Posterior vena cava (tissue), 2 donors: ENCODE measurements around the gene L2HGDH. TPM values are rescaled to one million over a fixed set of nuclear protein-coding genes. Genes with fewer than 3 reads are reported as not detected.
"Not testable (repeated sequence)": the region's sequence is repeated elsewhere in the genome, so short reads cannot be mapped to it uniquely, and the experiment has no call there.

ENCODE experiments used
- DNase-seq: peaks from one replicate; pipeline ENCODE4 v3.0.0-alpha.2; 2020; ENCODE audit warnings: low spot score
- intact Hi-C, 2 donors: fragments of 100-400 bp; cut with DNase I; formaldehyde crosslinking; loops; one replicate each; pipeline versions ENCODE4 v1.14.1 to v1.14.2; 2022 to 2023
- total RNA-seq, 2 donors: library from RNA; stranded (reverse); fragmentation: NEBNext Ultra II Directional; extraction: Animal tissue kit (Norgen Biotek cat#: 25700); gene quantifications; one replicate each; pipeline ENCODE4 v1.2.1, GENCODE V29; 2021
- donor health status: DM: yes; HTN: yes; CAD: no.
- donor health status: DM: yes; HTN: yes; CAD: no.

Gene L2HGDH
- total RNA-seq, 2 donors from 2014 or later, result 3.3 to 3.6 TPM

DNA sequence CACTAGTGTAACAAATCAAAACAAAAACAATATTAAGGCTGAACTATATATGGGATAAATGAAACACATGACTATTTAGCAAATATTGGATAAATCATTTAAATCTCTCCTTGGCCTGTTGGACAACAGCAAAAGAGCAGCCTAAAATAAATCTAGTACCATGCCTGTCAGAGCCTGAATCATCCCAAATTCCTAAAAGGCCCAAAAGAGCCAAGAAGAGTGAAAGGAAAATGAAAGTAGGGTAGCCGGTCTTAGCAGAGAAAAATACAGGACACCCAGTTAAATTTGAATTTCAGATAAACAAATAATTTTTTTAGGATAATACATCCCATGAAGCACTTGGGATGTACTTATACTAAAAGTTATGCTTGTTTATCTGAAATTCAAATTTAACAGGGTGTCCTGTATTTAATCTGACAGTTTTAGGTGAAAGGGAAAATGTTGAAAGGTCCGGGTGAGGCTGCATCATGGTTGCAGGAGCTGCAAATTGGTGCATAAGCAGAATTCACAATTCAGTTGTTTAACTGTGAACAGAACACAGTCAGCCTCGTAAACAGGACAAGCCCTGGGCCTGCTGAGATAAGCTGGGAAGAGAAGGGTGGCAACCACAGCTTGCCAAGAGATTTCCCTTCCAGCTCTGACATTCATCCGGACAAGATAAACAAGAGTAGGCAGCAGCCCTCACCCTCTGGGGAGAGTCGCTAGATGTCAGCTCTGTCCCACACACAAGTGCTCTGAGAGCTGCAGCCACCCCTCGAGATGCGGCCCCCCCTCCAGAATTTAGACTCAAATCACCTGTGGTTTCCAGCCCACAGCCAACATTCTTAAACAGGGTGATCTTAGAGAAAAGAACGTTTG, 30.4 kb upstream of the L2HGDH start:
- intact Hi-C loops, result loop anchor here in 1 of 2 donors (10.0 kb wide), 1 partner anchor 52 kb away; the partner anchor contains the start of gene CDKL1
- DNase-seq, result no peak

DNA sequence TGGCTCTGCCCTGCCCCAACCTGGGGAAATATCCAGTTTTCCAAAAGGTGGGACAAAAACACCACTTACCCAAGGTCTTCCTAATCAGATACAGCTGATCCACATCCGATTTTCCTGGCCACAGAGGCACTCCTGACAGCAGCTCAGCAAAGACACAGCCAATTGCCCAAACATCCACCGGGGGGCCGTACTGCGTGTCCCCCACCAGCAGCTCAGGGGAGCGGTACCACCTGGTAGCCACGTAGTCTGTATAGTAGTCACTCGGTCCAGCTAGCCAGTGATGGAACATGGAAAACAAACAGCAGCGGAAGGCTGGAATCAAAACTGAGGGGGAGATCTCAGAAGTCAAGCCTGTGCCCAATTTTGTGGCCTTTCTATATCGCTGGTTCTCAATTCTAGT, 28.9 kb upstream of the L2HGDH start:
- DNase-seq, result no peak
- intact Hi-C loops, result loop anchor here in 1 of 2 donors (10.0 kb wide), 1 partner anchor 54 kb away; the partner anchor contains the start of gene CDKL1

DNA sequence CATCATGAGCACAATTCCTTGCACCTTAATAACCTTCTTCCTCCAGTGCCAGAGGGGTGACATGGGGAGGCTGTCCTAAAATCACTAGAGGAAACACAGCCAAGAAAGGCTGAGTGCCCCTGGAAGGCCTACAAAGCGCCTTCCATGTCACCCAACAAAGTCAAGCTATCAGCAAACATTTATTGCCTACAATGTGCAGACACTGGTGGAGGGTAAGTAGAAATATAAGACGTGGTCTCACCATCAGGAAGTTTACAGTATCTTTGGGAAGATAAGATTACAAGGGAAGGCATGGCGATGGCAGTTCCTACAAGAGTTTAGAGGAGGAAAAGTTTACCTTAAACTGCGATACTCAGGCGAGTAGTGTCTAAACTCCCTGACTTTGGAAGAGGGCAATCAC, 28.0 kb upstream of the L2HGDH start:
- DNase-seq, result no peak
- intact Hi-C loops, result loop anchor here in 1 of 2 donors (10.0 kb wide), 1 partner anchor 55 kb away; the partner anchor contains the start of gene CDKL1

DNA sequence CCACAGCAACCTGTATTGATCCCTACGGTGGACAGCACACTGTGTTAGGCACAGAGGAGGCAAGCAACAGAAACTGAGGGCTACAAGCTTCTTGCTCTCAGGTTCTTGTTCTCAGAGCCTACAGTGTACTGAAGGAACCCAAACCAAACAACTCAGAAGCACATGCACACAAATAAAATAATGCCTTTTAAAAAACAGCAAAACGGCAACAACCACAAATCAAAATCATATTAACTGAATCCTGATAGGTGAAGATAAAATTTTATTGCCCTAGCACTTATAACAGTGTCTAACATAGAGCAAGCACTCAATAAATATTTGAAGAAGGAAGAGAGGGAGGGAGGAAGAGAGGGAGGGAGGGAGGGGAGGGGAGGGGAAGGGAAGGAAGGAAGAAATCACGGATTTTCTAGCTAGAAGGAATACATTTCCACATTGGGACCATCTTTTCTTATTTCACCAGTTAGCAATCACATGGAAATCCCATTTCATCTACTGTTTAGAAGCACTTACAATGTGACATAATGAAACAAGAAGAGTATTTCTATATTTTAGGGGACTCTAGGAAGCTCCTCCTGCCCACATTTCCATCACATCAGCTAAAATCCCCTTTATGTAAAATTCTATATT, 27.3 kb upstream of the L2HGDH start:
- intact Hi-C loops, result loop anchor here in 1 of 2 donors (10.0 kb wide), 1 partner anchor 56 kb away; the partner anchor contains the start of gene CDKL1
- DNase-seq, result no peak

DNA sequence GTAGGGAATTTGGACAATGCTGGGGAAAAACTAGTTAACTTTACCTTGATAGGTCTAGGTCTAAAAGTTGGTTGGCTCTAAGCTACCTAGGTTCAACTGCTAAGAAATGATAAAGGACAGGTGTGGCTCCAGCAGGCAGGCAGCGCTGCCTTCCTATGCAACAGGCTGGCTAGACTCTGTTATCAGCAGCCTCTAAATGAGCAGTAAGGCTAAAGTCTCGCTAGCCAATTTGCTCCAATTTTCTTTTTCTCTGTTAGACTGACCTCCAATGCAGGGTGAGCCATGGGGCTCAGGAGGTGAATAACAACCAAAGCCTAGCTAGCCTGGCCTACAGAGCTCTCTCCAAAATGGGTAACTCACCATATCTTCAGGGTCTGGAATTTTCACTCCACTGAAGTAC, 26.6 kb upstream of the L2HGDH start:
- intact Hi-C loops, result loop anchor here in 1 of 2 donors (10.0 kb wide), 1 partner anchor 56 kb away; the partner anchor contains the start of gene CDKL1
- no peak for DNase-seq

DNA sequence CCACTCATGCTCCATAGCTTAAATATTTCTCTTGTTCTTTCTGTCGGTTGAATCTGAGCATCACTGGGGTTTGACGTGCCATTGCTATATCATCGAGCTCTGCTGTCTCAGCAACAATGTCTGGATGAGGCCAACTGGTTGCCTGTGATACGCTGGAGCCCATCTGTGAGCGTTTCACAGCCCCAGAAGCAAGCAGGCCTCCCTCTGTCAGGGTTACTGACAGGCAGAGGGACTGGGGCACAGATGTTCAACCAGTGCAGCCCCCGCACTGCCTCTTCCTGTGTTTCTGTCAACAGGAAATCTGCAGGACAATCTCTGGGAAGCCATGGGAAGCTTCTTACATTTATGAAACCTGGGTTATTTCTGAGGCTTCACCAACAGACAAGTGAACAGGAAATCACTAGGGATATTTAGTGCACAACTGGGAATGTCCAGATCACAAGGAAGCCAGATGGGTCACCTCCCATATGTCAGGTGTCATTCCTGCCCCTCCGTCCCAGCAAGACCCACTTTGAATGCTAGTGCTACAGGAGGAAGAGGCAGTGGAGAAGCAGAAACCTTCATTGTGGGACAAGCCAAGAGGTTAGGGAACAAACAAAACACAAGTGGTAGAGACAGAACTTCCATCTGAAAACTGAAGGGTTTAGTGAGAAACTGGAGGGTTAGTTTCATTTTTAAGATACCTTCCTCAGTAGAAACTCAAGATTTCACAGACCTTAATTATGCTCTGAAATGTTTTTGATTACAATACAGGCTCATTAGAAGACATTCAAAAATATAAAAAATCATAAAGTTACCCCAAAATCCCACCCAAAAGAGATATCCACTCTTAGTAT, 24.2 kb upstream of the L2HGDH start:
- DNase-seq, result no peak
- intact Hi-C loops, result loop anchor here in 1 of 2 donors (10.0 kb wide), 1 partner anchor 59 kb away; the partner anchor contains the start of gene CDKL1

DNA sequence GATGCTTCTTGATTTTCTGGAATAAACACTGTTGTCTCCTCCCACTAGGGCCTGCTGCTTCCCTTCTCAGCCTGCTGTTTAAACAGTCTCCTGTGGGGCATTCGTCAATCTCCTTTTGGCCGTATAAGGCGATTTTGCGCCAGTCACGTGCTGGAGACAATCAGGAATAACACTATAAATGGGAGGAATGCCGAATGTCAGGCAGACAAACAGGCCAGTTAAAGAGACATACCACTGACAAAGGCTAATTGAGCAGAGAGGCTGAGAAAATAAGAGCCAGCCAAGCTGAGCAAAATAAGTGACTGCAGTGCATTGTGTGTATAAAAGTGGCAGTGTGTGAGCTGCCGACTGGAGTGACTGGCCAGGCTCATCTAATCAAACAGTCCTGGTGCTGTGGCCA, 23.4 kb upstream of the L2HGDH start:
- intact Hi-C loops, result loop anchor here in 1 of 2 donors (10.0 kb wide), 1 partner anchor 59 kb away; the partner anchor contains the start of gene CDKL1
- DNase-seq, result peak; percentile 88

DNA sequence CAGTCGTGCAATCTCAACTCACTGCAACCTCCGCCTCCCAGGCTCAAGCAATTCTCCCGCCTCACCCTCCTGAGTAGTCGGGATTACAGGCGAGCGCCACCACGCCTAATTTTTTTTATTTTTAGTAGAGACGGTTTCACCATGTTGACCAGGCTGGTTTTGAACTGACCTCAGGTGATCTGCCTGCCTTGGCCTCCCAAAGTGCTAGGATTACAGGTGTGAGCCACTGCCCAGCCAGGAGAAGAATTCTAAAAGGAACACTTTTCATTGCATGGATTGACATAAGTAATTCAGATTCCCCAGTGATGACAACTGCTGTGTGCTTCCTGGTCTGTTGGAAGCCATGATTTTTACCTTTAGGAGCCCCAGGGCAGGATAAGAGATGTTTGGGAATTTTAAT, 22.2 kb upstream of the L2HGDH start:
- no peak for DNase-seq
- intact Hi-C loops, result loop anchor here in 1 of 2 donors (10.0 kb wide), 1 partner anchor 61 kb away; the partner anchor contains the start of gene CDKL1

DNA sequence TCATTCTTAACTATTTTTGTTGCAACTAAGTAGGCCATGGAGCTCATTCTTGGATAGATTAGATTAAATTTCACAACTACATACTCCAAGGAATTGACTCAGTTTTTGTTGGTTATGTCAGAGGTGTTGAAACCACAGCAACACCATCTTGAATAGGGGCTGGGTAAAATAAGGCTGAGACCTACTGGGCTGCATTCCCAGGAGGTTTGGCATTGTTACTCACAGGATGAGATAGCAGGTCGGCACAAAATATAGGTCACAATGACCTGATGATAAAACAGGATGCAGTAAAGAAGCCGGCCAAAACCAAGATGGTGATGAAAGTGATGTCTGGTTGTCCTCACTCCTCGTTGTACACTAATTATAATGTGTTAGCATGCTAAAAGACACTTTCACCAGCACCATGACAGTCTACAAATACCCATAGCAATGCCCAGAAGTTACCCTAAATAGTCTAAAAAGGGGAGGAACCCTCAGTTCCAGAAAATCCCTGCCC, 21.0 kb upstream of the L2HGDH start:
- no peak for DNase-seq
- intact Hi-C loops, result loop anchor here in 1 of 2 donors (10.0 kb wide), 1 partner anchor 62 kb away; the partner anchor contains the start of gene CDKL1

DNA sequence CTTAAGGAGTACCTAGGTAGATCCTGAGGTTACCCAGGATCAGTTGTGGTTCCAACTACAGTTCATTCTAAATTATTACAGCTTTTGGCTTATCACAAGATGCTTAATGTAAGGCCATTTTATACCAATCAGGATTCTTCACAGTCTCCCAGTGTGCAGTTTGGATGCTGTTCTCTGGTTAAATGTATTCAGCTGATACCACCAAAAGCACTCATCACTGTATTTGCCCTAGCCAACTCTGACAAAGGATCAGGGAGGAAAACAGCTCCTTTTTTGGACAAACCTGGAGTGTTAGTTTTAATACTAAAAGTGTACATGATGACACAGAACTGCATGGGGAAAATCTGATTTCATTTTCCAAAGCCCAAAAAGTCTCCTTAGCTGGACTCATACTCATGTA, 19.6 kb upstream of the L2HGDH start:
- intact Hi-C loops, result loop anchor here in 1 of 2 donors (10.0 kb wide), 1 partner anchor 63 kb away; the partner anchor contains the start of gene CDKL1
- DNase-seq, result no peak

DNA sequence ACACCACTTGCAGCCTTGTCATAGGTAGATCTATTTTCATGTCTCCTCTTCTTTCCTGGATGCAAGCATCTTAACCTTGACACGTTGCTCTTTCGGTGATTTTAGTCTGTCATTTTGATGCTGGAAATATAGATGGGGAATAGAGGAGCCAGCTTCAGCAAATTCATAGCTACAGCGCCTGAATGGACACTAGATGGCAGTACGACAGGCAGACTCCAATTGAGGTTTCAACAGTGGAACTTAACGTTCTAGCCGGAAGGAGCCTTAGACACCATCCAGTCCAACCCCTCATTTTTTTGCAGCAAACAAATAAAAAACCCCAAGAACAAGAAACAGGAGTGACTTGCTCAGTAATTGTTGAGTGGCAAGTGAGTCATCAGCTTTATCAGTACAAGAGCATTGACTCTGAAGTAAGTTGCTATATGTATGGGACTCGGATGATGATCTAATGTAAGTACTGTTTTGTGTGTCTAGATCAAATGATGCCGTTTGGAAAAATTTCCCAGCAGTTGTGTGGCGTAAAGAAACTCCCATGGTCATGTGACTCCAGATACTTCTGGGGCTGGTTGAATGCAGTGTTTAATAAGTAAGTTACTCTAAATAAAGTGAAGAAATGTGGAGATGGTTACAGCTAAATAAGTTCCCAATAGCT, 9.1 kb upstream of the L2HGDH start:
- intact Hi-C loops, result loop anchor here in 1 of 2 donors (5.0 kb wide), 1 partner anchor 211 kb away; the partner anchor contains the start of gene MAP4K5
- DNase-seq, result no peak

DNA sequence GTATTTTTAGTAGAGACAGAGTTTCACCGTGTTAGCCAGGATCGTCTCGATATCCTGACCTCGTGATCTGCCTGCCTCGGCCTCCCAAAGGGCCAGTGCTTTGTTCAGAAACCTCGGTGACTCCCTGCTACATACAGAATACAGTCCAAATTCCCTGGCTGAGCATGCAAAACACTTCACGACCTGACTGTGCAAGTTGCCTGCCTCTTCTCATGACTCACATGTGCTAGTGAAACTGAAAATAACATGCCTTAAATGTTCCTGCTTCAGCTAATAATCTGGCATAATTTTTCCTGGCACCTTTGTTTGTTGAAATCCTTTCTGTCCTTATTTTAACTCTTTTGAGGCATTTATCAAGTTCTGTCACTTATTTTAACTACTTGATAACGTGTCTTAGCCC, 8.3 kb upstream of the L2HGDH start:
- intact Hi-C loops, result loop anchor here in 1 of 2 donors (5.0 kb wide), 1 partner anchor 212 kb away; the partner anchor contains the start of gene MAP4K5

DNA sequence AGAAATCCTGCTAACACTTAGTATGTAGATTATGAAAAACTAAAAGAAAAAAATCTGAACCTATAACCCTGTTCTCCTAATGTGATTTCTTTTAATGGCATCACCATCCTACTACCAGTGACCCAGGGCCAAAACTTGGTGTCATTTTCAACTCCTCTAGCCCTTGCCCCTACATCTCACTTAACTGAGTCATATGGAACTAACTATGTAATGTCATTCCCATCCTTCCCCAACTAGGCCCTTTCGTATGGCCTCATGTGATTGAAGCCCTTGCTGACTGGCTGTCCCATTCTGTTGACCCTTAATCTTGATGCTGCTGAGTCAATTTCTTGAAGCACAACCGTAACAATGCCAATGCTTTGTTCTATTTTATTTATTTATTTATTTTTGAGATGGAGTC, 7.7 kb upstream of the L2HGDH start:
- intact Hi-C loops, result loop anchor here (5.0 kb wide), 1 partner anchor 213 kb away; the partner anchor contains the start of gene MAP4K5 (in 2 of the 2)
- no peak for DNase-seq

More for the DNA sequence above, 8.3 kb upstream of the L2HGDH start:
- no peak for DNase-seq

DNA sequence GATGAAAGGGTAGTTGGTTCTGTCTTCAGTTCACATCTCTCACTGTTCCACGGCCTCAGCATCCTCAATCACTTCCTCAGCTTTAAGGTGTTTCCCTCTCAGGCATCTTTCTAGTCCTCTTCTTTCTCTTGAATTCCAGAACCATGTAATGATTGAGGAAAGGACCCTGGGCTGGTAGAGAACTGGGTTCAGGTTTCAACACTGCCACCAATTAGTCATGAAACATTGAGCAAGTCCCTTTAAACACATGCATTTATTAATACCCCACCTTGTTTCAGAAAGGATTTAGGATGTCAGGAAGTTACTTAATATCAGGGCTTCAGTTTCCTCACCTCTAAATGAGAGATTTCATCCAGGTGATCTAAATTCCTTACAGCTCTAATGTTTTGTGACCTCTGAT, 7.3 kb upstream of the L2HGDH start:
- intact Hi-C loops, result loop anchor here in 1 of 2 donors (5.0 kb wide), 1 partner anchor 213 kb away; the partner anchor contains the start of gene MAP4K5
- no peak for DNase-seq

DNA sequence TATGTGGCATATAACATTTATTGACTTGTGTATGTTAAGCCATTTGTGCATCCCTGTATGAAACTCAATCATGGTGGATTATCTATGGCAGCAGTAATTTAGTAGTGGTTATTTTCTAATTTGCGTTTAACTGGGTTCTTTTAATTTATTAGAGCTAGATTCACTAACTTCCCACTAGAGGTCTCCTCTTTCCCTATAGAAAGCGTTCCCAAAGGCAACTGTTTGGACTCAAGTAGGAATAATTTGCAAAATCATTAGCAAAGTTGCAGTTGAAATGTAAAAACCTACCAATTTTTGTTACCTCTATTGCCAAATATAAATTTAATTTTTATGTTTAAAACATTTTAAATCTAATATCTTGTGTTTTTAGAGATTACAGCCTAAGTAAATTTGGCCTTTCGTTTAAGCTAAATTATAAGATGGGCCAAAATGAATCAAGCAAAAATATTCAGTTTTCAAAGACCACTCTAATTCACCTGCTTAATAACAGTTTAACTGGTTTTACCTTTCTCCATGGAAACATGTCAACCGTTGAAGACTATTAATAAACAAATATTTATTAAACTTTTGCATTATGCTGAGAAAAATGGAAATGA, 6.1 kb upstream of the L2HGDH start:
- DNase-seq, result no peak
- intact Hi-C loops, result loop anchor here in 1 of 2 donors (5.0 kb wide), 1 partner anchor 214 kb away; the partner anchor contains the start of gene MAP4K5

DNA sequence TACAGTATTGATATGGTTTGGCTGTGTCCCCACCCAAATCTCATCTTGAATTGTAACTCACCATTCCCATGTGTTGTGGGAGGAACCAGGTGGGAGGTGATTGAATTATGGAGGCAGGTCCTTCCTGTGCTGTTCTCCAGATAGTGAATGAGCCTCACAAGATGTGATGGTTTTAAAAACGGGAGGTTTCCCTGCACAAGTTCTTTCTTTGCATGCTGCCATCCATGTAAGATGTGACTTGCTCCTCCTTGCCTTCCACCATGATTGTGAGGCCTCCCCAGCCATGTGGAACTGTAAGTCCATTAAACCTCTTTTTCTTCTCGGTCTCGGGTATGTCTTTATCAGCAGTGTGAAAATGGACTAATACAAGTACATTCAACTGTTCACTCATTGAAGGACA, 2.1 kb upstream of the L2HGDH start:
- DNase-seq, intact Hi-C loops: not testable (repeated sequence)

DNA sequence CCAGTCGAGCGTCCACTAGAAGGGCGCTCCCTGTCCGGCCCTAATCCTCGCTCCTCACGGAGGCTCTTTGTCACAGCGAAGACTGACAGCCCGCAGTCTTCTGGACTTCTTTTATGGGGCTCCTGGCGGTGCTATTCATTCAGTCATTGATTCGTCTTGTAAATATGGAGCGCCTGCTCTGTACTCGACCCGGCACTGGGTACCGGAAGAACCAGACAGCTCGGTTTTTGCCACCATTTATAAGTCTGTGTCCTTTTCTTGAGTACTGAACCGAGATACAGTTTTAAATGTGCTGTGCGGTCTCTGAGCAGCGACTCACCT, 665 bp upstream of the L2HGDH start:
- no peak for DNase-seq
- intact Hi-C loops, result no loop called here
